Brain pericyte (primary cell): ENCODE data around the gene TMC8.

Experiments
- DNase-seq: peaks from one replicate; pipeline ENCODE4 v3.0.0-alpha.2; 2012; ENCODE audit warnings: low read depth, low spot score

TMC8 gene

GRCh38 chr17:78124081-78124835 is 6.3 kb upstream of the TMC8 start:
- DNase-seq: no peak

GRCh38 chr17:78124836-78125137 is 5.8 kb upstream of the TMC8 start:
- no peak for DNase-seq

GRCh38 chr17:78125138-78125913 is 5.2 kb upstream of the TMC8 start:
- no peak for DNase-seq

GRCh38 chr17:78125976-78126894 is 4.3 kb upstream of the TMC8 start:
- DNase-seq: no peak

- DNase-seq: no peak
Measured at GRCh38 chr17:78126895-78127238, 3.7 kb upstream of the TMC8 start.

GRCh38 chr17:78127239-78127887 is 3.2 kb upstream of the TMC8 start:
- no peak for DNase-seq

GRCh38 chr17:78127888-78128550 is 2.6 kb upstream of the TMC8 start:
- DNase-seq: no peak

- DNase-seq: no peak
Measured at GRCh38 chr17:78128551-78129350, 1.8 kb upstream of the TMC8 start, which contains the start of gene TMC6. TSS of gene TMC6 (minus strand) at chr17:78128755. CDS start at chr17:78126832, 1,923 bp downstream.

- DNase-seq: no peak
Measured at GRCh38 chr17:78129351-78130089, 1.1 kb upstream of the TMC8 start.

- DNase-seq: no peak
Measured at GRCh38 chr17:78130090-78130436, 508 bp upstream of the TMC8 start.

GRCh38 chr17:78131172-78132083 is 857 bp downstream of the TMC8 start:
- no peak for DNase-seq

- DNase-seq: no peak
Measured at GRCh38 chr17:78132084-78132676, 1.6 kb downstream of the TMC8 start.

- DNase-seq: no peak
Measured at GRCh38 chr17:78132767-78133178, 2.2 kb downstream of the TMC8 start.

- DNase-seq: no peak
Measured at GRCh38 chr17:78133179-78133951, 2.8 kb downstream of the TMC8 start.

- DNase-seq: no peak
Measured at GRCh38 chr17:78133971-78134898, 3.7 kb downstream of the TMC8 start.

- DNase-seq: no peak
Measured at GRCh38 chr17:78134899-78135385, 4.4 kb downstream of the TMC8 start.
